Central memory CD4-positive, alpha-beta T cell (primary cell): ENCODE measurements around the gene POLD1.
"Not testable (repeated sequence)": the region's sequence is repeated elsewhere in the genome, so short reads cannot be mapped to it uniquely, and the experiment has no call there.

Experiments used
- DNase-seq: peaks from one replicate; pipeline ENCODE4 v3.0.0; 2022

Gene POLD1

GRCh38 chr19:50439130-50439529, 55.0 kb downstream of the POLD1 start:
- not testable (repeated sequence) for DNase-seq

GRCh38 chr19:50444059-50444458, 59.9 kb downstream of the POLD1 start:
- DNase-seq, result no peak

GRCh38 chr19:50447053-50447452, 62.9 kb downstream of the POLD1 start:
- no peak for DNase-seq

GRCh38 chr19:50447750-50448149, 63.6 kb downstream of the POLD1 start:
- DNase-seq, result no peak

GRCh38 chr19:50449236-50449899, 65.2 kb downstream of the POLD1 start:
- no peak for DNase-seq

- no peak for DNase-seq
Observed at GRCh38 chr19:50450369-50451222, 66.4 kb downstream of the POLD1 start.

GRCh38 chr19:50451223-50451534, 67.0 kb downstream of the POLD1 start:
- no peak for DNase-seq

- DNase-seq, result no peak
Observed at GRCh38 chr19:50453243-50453642, 69.1 kb downstream of the POLD1 start.

- no peak for DNase-seq
Observed at GRCh38 chr19:50455992-50456391, 71.8 kb downstream of the POLD1 start.

GRCh38 chr19:50457300-50457699, 73.2 kb downstream of the POLD1 start:
- no peak for DNase-seq

- DNase-seq, result no peak
Observed at GRCh38 chr19:50458396-50459066, 74.4 kb downstream of the POLD1 start.

- DNase-seq, result no peak
Observed at GRCh38 chr19:50459067-50459456, 74.9 kb downstream of the POLD1 start.

GRCh38 chr19:50459638-50460037, 75.5 kb downstream of the POLD1 start:
- no peak for DNase-seq

GRCh38 chr19:50460161-50460765, 76.1 kb downstream of the POLD1 start:
- DNase-seq, result no peak

- DNase-seq, result peak; percentile 36
Observed at GRCh38 chr19:50461066-50461875, 77.1 kb downstream of the POLD1 start.

GRCh38 chr19:50462970-50463369, 78.8 kb downstream of the POLD1 start:
- no peak for DNase-seq

- no peak for DNase-seq
Observed at GRCh38 chr19:50464348-50464747, 80.2 kb downstream of the POLD1 start.

- no peak for DNase-seq
Observed at GRCh38 chr19:50465000-50465399, 80.9 kb downstream of the POLD1 start.

- no peak for DNase-seq
Observed at GRCh38 chr19:50465986-50466705, 82.0 kb downstream of the POLD1 start.

- no peak for DNase-seq
Observed at GRCh38 chr19:50466706-50467039, 82.5 kb downstream of the POLD1 start.

- DNase-seq, result no peak
Observed at GRCh38 chr19:50467566-50467965, 83.4 kb downstream of the POLD1 start.
